ENCODE measurements around the gene HOXA6.

DNA sequence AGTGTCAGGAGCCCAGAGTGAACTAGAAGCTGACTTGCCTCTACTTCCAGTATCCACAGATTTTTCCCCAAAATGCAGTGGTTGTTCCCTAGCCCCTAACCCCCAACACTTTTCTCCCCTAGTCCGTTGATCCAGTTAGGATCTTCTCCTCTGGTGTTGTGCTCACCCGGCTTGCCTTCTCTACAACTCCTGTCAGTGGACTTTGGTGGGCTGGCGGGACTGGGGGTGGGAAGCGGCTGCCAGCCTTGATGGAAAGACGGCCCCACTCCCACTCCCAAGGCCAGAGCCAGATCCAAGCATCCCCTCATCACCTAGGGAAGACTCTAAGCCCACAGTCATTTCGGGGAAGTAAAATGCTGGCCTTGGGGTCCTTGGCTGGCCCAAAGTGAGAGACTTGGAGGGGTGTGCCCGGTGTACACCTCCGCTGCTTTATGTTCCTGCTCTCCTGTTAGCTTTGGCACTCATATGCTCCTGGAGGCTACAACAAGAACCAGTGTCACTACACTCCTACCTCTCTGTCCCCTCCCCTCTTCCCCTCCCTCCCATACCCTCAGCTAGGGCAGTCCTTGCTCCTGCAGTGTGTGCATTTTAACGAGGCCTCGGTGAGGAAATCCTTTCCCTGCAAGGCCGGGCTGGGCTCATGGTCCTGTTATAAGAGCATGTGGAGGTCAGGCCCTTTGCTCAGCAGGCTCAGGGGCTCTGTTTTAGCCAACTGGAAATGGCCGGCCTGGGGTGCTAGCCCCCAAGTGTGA lies 27.5 kb upstream of the HOXA6 start:
- TF ChIP-seq, protein P1, sequence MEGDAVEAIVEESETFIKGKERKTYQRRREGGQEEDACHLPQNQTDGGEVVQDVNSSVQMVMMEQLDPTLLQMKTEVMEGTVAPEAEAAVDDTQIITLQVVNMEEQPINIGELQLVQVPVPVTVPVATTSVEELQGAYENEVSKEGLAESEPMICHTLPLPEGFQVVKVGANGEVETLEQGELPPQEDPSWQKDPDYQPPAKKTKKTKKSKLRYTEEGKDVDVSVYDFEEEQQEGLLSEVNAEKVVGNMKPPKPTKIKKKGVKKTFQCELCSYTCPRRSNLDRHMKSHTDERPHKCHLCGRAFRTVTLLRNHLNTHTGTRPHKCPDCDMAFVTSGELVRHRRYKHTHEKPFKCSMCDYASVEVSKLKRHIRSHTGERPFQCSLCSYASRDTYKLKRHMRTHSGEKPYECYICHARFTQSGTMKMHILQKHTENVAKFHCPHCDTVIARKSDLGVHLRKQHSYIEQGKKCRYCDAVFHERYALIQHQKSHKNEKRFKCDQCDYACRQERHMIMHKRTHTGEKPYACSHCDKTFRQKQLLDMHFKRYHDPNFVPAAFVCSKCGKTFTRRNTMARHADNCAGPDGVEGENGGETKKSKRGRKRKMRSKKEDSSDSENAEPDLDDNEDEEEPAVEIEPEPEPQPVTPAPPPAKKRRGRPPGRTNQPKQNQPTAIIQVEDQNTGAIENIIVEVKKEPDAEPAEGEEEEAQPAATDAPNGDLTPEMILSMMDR (IDR thresholded peaks at IDR 0.05; ENCODE audit: insufficient read depth, low read length): no peak
- TF ChIP-seq GABPA (IDR thresholded peaks at IDR 0.05; ENCODE audit: low read depth): no peak
- no peak for TF ChIP-seq POLR2AphosphoS5 (IDR thresholded peaks at IDR 0.05; ENCODE audit: low read depth)
- TF ChIP-seq, protein P2, sequence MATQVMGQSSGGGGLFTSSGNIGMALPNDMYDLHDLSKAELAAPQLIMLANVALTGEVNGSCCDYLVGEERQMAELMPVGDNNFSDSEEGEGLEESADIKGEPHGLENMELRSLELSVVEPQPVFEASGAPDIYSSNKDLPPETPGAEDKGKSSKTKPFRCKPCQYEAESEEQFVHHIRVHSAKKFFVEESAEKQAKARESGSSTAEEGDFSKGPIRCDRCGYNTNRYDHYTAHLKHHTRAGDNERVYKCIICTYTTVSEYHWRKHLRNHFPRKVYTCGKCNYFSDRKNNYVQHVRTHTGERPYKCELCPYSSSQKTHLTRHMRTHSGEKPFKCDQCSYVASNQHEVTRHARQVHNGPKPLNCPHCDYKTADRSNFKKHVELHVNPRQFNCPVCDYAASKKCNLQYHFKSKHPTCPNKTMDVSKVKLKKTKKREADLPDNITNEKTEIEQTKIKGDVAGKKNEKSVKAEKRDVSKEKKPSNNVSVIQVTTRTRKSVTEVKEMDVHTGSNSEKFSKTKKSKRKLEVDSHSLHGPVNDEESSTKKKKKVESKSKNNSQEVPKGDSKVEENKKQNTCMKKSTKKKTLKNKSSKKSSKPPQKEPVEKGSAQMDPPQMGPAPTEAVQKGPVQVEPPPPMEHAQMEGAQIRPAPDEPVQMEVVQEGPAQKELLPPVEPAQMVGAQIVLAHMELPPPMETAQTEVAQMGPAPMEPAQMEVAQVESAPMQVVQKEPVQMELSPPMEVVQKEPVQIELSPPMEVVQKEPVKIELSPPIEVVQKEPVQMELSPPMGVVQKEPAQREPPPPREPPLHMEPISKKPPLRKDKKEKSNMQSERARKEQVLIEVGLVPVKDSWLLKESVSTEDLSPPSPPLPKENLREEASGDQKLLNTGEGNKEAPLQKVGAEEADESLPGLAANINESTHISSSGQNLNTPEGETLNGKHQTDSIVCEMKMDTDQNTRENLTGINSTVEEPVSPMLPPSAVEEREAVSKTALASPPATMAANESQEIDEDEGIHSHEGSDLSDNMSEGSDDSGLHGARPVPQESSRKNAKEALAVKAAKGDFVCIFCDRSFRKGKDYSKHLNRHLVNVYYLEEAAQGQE (IDR thresholded peaks at IDR 0.05; ENCODE audit: insufficient replicate concordance, low read depth): no peak
